ENCODE measurements around the gene LSM14A. TPM values are rescaled to one million over a fixed set of nuclear protein-coding genes. Genes with fewer than 3 reads are reported as not detected.
"Not testable (repeated sequence)": the region's sequence is repeated elsewhere in the genome, so short reads cannot be mapped to it uniquely, and the experiment has no call there.

The LSM14A gene
- total RNA-seq, 1 donor from 2014 or later, result 86.1 TPM

DNA sequence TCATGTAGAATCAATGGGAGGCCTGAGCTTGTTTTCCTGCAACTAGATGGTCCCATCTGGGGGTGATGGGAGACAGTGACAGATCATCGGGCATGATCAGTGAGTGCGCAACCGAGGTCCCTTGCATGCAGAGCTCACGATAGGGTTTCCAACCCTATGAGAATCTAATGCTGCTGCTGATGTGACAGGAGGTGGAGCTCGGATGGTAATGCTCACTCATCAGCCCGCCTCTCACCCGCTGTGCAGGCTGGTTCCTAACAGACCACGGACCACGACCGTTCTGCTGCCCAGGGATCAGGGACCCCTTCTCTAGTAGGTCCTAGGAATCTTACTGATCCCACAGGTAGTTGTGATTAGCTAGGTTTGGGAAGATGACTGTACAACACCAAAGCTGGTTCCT lies 58.5 kb downstream of the LSM14A start:
- DNase-seq, result no peak

DNA sequence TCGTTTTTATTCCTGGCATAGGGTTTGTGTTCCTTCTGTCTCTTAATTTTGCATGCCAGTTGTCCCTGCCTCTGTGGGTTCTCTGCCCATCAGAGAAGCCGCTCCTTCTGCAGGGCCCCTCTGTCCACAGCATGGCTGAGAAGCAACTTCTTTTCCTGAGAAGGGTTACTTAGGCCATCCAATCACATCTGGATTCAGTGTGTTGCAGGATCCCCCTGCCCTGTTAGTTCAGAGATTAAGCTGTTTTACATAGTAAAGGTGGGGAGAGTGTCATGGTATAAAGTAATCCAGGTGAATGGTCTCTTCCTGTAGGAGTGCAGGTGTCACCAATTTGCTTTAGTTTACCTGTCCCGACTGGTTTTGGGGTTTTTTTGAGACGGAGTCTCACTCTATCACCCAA lies 59.1 kb downstream of the LSM14A start:
- DNase-seq, result no peak

DNA sequence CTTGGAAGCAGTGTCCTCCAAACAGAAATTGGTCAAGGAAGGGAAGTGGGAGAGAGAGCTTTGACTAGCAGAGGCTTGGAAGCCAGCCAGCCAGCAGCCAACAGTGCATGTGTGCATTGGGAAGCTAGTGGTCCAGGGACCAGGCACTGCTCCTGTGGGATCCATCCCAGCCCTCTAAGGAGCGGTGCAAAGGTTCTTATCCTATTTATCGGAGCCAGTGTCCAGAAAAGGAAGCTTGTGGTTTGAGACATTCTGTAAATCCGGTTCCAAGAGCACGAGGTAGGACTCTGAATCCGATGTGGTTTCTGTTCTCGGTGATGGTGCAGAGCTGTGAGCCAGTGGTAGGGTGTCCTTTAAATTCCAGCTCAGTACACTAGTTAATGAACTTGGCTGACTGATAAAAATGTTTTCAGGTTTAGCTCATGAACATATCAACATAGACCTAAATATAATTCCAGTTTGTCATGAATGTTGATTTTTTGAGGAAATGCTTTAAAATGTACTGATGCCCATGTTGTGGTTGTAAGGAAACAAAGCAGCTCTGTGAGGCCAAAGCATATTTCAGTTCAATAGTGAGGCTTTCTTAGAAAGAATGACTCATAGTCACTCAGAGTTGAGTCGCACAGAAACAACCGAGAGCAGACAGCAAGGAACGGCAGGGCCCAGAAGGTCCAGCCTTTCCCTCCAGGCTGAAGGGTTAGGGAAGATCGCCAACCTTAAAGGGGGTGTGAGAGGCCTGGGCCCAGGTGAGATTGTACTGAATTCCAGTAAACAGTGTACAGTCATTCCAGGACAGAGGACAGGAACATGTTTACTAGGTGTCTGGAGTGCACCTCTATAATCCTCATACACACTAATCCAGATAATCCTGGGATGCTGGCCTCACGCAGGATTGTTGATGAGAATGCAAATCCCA lies 60.5 kb downstream of the LSM14A start:
- DNase-seq, result peak; percentile 35

DNA sequence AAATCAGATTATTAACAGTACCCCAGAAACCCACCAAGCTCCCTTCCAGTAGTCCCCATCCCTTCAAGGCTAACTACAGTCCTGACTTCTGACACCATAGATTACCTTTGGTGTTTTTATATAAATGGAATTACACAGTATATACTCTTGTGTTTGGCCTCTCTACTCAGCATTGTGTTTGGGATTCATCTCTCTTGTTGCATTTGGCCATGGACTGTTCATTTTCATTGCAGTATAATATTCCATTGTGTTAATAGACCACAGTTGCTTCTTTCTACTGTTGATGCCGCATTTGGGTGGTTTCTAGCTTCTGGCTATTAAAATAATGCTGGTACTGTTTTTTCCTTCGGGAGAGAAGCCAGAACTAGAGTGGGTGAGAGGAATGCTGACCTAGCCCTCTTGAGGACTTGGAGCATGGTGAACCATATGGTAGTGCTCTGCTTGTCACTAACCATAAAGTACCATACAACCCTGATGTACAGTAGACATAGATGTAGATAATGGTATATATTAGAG lies 63.2 kb downstream of the LSM14A start:
- DNase-seq, result no peak

DNA sequence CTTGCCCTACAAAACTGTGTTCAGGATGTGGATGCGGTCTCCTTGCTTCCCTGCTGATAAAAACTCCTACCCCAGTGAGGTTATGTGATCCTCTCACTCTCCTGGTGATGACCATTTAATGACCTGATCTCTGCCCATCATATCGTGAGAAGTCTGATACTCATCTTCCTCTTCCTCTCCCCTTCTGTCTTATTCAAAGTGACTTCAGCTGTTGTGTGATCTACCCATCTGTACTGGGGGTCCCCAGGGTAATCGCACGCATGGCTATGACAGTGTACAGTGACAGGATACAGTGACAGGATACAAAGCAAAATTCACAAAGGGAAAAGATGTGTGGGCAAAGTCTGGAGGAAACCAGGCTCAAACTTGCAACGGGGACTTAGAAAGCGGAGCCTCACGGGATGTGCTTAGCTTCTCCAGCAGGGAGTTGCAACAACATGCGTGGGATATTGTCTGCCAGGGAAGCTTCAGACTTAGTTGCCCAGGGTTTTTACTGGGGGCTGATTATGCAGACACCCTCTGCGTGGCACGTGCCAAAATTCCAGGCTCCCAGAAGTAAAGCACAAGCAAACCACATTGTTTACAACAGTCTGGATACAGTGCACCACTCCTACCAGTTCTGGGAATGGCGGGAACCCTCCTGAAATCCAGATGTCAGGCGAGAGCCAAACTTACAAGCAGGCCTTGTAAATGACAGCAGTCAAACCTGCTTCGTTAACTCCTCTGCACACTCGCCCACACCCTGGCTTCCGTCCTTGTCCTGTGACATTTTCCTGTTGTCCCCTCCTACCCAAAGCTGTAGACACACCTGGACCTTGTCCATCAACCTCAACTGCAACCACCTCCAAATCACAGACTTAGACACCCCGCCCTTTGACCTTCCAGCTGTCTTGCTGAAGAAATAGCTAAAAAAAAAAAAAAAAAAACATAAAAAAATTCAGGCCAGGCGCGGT lies 64.0 kb downstream of the LSM14A start:
- no peak for DNase-seq

DNA sequence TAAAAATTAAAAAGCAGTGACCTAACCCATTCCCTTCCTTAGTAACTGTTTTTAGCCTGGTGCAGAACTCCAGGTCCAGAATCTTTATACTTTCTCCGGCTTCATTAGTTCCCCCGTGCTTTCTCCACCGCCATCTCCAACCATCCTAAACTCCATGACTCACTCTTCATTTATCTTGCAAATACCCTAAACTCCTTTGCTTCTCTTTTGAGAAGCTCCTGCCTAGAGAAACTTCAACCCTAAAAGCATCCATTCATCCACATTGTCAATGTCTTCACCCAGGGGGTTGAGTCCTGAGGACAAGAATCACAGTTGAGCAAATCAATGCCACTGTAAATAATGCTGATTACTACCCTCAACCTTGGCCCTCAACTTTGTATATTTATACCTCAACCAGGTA lies 65.0 kb downstream of the LSM14A start:
- no peak for DNase-seq

DNA sequence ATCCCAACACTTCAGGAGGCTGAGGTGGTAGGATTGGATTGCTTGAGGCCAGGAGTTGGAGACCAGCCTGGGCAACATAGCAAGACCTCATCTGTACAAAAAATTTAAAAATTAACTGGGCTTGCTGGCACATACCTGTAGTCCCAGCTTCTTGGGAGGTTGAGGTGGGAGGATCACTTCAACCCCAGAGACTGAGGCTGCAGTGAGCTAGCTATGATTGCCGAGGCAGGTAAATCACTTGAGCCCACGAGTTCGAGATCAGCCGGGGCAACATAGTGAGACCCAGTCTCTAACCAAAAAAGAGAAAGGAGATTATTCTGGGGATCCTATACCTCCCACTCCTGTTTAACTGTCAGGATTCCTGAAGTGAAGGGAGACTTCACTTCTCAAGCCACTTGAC lies 65.6 kb downstream of the LSM14A start:
- DNase-seq, result no peak

DNA sequence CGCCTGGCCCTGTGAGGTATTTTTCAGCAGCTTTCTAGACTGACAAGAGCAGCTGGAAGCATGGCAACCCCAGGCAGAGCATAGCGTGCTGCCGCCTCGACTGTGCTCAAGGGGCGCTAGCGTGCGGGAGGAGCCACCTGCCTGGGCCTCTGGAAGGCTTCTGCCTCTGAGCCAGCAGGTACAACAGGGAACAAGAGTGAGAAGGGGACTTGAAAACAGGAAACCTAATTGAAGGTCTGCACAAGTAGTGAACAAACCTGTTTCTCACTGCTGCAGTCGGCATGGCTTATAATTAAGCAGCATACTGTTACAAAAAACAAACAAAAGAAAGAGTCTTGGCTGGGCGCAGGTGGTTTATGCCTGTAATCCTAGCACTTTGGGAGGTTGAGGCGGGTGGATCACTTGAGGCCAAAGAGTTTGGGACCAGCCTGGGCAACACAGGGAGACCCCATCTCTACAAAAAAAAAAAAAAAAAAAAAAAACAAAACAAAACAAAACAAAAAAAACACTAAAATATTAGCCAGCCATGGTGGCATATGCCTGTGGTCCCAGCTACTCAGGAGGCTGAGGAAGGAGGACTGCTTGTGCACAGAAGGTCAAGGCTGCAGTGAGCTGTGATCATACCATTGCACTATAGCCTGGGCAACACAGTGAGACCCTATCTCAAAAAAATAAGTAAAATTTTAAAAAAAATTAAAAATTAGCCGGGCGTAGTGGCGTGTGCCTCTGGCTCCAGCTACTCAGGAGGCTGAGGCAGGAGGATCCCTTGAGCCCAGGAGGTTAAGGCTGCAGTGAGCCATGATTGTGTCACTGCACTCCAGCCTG lies 69.4 kb downstream of the LSM14A start:
- DNase-seq, result peak; percentile 73

DNA sequence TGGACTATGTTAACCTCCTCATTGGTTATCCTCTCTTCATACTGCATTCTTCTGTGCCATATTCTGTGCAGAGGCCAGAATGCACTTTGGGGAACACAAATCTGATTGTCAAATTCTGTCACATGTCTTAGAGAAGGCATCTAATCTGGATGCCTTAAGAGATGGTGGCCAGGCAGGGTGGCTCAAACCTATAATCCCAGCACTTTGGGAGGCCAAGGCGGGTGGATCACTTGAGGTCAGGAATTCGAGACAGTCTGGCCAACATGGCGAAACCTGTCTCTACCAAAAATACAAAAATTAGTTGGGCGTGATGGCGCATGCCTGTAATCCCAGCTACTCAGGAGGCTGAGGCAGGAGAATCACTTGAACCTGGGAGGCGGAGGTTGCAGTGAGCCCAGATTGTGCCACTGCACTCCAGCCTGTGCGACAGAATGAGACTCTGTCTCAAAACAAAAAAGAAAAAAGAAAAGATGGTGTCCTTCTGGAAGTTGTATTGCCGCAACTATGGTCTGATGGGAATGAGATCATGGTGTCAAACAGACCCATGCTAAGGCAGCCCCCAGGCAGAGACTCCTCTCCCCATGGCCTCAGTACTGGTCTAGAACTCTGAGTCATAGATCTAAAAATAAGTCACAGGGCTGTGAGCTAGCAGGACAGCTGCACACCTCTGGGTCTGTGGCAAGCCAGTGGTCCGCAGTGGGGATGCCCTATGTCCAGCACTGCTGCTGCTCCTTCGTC lies 71.0 kb downstream of the LSM14A start:
- DNase-seq, result peak; percentile 41

DNA sequence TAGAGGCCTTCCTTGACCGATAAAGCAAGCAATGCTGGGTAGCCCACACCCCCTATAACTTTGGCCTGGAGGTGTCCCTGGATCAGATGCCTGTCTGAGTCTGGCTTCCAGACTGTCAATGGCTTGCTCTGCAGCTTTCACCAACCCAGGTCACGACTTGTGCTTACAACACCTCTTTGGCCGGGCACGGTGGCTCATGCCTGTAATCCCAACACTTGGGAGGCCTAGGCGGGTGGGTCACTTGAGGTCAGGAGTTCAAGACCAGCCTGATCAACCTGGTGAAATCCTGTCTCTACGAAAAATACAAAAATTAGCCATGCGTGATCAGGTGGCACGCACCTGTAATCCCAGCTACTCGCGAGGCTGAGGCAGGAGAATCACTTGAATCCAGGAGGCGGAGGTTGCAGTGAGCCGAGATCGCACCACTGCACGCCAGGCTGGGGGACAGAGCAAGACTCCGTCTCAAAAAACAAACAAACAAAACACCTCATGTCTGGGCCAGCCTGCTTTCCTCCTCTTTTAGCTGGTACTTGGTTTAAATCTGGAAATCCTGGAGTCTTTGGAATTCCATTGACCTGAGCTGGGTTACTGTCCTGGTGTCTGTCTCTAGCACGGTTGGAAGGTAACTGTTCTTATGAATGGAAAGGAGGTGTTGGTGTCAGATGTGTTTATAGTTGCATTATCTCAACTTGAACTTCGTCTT lies 71.7 kb downstream of the LSM14A start:
- DNase-seq, result no peak

DNA sequence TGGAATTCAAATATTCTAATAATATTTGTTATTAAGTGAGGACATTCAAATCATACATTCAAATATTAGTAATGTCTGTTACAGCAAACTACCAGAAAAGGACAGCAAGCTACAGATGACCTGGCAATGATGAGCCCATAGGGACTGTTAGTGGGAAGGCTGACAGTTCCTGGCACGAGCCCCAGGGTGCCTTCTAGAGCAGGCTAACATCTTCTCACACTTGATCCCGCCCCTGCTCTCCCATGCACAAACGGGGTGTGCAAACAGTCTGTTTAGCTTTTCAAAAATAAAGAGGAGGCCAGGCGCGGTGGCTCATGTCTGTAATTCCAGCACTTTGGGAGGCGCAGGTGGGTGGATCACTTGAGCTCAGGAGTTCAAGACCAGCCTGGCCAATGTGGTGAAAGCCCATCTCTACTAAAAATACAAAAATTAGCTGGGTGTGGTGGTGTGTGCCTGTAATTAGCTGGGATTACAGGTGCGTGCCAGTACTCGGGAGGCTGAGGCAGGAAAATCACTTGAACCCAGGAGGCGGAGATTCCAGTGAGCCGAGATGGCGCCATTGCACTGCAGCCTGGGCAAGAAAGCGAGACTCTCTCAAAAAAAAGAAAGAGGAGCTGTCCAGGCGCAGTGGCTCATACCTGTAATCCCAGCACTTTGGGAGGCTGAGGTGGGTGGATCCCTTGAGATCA lies 72.5 kb downstream of the LSM14A start:
- no peak for DNase-seq

DNA sequence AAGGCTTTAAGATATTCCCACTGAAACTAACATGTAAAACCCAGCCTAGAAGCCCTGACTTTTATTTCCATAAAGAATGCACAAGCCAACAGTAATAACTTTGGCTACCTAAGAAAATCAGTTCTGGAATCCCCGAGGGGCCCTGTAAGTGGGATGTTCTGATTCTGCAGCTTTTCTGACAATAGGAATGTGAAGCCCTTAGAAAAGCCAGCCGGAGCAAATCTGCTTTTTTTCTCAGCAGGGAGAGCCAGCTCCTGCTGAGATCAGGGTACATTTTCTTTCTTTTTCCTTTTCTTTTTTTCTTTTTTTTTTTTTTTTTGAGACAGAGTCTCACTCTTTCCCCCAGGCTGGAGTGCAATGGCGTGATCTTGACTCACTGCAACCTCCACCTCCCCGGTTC lies 74.0 kb downstream of the LSM14A start:
- DNase-seq, result no peak

DNA sequence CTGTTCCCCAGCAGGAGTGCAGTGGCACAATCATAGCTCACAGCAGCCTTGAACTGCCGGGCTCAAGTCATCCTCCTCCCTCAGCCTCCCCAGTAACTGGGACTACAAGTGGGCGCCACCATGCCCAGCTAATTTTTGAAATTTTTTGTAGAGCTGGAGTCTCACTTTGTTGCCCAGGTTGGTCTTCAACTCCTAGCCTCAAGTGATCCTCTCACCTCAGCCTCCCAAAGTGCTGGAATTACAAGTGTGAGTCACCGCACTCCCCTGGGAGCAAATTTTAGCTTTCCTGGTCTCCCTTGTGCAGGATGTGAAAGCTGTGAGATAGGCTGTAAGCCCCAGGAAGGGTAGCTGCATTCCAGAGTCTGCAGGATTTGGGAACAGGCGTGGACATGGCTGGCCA lies 76.6 kb downstream of the LSM14A start:
- DNase-seq, result no peak

DNA sequence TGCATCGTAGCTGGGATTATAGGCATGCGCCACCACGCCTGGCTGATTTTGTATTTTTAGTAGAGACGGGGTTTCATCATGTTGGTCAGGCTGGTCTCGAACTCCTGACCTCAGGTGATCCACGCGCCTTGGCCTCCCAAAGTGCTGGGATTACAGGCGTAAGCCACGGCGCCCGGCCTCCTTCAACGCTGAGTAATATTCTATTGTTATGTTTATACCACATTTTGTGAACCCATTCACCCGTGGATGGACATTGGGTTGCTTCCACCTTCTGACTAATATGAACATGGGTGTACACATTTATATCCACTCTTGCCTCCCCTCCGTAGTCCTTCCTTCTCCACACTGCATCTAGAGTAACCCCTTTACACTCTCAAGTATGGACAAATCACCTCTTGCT lies 80.9 kb downstream of the LSM14A start:
- DNase-seq, result not testable (repeated sequence)

DNA sequence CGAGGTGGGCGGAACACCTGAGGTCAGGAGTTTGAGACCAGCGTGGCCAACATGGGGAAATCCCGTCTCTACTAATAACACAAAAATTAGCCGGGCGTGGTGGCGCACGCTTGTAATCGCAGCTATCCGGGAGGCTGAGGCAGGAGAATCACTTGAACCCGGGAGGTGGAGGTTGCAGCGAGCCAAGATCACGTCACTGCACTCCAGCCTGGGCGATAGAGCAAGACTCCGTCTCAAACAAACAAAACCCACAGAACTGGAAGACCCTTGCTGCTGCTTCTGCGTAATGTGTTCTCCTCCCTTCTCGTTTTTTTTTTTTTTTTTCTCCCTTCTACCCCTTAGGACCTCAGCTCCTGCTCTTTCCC lies 81.4 kb downstream of the LSM14A start:
- not testable (repeated sequence) for DNase-seq

DNA sequence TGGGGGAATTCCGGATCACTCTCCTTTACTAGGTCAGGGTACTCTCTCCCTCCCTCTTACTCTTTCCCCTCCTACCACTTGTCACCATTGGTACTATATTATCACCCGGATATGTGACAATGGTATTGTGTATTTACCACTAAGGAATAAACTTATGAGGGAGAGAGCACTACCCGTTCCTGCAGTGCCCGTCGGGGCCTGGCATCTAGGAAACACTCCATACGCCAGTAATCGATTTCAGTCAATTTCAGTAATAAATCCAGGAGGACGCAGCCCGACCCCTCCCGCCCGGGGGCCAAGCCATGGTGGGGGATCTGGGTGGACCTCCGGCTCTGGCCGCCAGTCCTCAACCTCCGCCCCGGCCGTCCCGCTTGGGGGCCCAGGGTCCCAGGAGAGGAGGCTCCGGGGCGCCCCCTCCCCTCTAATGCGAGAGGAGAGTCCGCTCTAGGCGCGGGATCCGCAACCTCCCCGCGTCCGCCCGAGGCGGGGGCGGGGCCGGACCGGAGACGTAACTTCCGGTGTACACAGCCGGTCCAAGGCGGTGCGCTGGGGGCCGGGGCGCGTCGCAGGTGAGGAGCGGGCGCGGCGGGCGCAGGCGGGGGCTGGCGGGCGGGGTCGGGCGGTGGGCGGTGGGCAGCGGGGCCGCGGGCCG lies 81.9 kb downstream of the LSM14A start, which contains the start of gene GARRE1:
Gene GARRE1 (plus strand): TSS at position 509 of the 652 bp plus-strand sequence. CDS start 45,920 bp downstream, outside the sequence.
- peak; percentile 92 for DNase-seq

DNA sequence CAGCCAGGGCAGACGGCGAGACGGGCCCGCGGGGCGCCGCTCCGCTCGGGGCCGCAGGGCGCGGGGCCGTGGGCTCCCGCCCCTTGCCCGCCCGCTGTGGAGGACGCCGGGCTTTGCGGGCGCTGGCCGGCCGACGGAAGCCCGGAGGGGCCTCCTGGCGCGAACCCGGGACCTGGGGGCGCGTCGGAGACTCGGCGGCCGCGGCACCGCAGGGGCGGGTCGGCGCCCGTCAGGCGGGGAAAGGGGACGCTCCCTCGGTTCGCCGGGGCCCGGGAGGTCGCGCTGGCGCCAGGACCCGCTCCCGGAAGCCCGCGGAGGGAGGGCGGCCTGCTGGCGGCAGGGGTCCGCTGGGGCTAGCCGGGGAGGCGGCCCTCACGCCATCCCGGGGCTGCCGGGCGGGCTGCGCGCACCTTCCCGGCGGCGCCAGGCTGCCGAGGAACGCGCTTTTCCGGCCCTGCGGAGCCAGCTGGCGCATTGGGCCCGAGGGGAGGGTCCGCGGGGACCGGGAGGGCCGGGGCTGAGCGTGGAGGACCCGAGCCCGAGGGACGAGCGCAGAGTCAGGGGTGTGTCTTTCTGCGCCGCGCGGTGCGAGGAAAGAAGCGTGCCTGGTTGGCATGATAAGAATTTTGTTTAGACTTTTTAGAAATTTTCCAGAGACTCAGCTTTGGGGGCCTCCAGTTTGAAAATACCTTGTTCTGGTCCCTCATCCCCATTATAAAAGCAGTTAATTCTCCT lies 82.6 kb downstream of the LSM14A start:
- DNase-seq, result peak; percentile 66

DNA sequence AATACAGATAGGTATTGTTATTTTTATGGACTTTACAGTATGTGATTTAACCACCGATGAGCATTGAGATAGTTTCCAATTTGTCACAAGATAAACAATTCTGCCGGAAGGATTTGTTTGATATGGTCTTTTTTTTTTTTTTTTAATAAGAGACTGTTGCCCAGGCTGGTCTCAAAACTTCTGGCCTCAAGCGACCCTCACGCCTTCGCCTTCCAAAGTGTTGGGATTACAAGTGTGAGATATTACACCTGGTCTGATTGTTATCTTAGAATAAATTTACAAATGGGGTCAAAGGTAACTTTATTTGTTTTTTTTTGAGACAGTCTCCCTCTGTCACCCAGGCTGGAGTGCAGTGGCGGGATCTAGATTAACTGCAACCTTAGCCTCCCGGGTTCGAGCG lies 83.2 kb downstream of the LSM14A start:
- DNase-seq, result no peak

All from tongue (tissue), 2 donors.